ENCODE data around the gene SNAPC3.
A peak's percentile ranks its signal among the peaks of the same experiment; 100 is the strongest.

SNAPC3 gene

DNA sequence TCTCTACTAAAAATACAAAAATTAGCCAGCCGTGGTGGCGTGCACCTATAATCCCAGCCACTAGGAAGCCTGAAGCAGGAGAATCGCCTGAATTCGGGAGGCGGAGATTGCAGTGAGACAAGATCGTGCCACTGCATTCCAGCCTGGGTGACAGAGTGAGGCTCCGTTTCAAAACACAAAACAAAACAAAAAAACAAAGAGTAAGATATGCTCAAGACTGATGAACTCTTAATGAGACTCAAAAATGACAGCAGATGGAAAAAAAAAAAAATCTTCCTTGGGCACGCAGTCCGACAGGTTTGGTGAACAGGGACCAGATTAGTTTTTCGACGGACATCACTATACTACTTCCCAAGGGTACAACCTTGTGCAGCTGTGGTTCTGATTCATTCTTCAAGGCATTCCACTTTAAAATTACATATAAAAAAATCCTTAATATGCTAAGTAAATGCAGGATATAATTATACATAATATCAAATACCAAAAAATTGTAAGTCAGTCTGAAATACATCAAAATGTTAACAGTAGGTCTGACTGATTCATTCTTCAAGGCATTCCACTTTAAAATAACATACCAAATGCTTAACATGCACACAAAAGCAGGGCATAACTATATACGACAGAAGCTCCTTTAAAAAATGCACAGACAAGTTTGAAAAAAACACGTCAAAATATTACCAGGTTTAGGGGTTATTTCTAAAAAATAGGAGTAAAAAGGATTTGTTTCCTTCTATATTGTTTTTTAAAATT, 75.7 kb downstream of the SNAPC3 start:
- no peak for DNase-seq

- DNase-seq, result no peak
These were observed 76.5 kb downstream of the SNAPC3 start for GRCh38 chr9:15499139-15499538.

GRCh38 chr9:15501179-15501578, 78.5 kb downstream of the SNAPC3 start:
- peak; percentile 42 for DNase-seq

DNA sequence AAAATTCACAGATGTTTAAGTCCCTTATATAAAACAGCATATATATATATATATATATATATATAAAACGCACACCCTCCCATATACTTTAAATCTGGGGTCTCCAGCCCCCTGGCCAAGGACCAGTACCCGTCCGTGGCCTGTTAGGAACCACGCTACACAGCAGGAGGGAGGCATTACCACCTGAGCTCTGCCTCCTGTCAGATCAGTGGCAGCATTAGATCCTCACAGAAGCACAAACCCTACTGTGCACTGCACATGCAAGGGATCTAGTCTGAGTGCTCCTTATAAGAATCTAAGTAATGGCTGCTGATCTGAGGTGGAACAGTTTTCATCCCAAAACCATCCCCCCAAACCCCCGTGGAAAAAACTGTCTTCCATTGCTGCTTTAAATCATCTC, 79.1 kb downstream of the SNAPC3 start:
- no peak for DNase-seq

GRCh38 chr9:15505921-15506320, 83.2 kb downstream of the SNAPC3 start:
- no peak for DNase-seq

DNA sequence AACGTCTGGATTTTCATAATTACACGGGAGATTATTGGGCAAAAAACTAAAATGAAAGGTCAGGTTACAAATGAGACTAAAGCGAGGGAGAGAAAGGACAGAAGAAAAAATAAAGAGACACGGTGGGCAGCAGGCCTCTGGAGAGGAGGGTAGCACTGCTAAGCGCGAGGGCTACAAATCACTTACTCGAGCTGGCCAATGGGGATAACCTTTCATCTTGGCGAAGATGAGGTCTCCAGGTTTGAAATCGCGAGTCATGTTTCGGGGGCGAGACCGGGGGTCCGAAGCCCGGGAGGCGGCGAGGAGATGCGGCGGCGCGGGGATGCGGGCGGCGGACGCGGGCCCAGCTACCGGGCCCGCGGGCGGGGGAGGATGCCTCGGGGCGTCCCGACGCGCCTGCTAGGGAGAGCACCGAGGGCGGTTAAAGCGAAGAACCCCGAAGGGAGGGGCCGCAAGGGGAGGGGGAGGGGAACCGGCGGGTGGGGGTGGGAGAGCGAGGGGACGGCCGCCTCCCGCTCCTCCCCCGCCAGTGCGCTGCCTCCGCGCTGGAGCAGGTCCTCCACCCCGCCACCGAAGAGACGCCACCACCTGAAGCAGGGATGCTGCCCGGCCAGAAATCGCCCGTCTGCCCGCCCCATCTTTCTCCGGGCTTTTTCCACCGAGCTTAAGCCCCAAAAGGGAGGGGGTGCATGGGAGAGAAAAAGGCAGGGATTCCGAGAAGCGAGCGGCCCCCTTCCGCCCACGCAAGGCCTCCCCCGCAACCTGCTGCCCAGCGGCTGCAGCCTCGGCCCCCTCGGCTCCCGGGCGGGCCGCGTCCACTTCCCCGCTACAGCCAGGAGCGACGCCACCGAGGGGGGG, 87.5 kb downstream of the SNAPC3 start:
- peak; percentile 80 for DNase-seq

DNA sequence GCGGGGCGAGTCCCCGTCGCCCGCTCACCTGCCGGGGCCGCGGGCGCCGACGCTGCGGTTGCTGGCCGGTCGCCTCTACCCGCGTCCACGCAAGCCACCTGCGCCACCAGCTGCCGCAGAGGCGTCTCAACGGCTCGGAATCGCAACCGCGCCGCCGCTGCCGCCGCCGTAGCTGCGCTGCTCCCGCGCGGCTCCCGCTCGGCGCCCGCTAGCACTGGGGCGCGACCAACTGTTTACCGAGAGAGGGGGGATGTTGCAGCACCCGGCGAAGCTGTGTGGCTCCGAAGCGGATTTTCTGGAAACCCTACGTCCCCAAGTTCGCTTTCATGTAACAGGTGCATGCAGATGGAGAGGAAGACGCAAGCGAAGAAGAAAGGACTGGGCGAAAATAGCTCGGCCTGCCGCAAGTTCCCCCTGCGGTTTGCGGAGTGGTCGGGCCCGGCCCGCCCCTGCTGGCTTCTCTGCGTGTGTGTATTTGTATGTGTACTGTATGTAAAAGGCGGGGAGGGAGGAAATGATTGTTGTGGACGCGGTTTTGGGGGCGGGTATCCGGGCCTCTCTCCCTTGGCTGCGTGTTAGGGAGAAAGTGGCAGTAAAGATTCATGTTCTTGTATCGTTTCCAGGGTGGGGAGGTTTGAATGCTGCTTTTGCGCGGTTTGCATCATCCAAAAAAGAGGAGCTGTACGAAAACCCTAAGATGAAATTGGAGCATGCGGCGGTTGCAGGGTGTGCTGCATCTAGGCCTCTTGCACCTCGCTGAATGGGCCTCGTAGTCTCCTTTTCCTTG, 88.3 kb downstream of the SNAPC3 start, which contains the start of gene PSIP1:
Gene PSIP1, minus strand, starts transcription at position 182 of the 787 bp plus-strand sequence. CDS start 782 bp downstream, outside the sequence.
- peak; percentile 99 for DNase-seq
